GM12873 (cell line): Measurements from ENCODE around the gene NTNG2.

Source experiments
- CTCF ChIP-seq: IDR thresholded peaks from 2 replicates; pipeline ENCODE4 v1.5.1; 2012; ENCODE audit warnings: low read depth, mild to moderate bottlenecking, moderate library complexity, low read length, control low read depth; ENCODE audit not compliant: insufficient read depth; ENCODE audit errors: missing control alignments

NTNG2 gene

GRCh38 chr9:132243156-132244074, 81.6 kb downstream of the NTNG2 start:
- no peak for TF ChIP-seq CTCF

GRCh38 chr9:132244582-132245455, 83.0 kb downstream of the NTNG2 start:
- TF ChIP-seq CTCF: no peak

- no peak for TF ChIP-seq CTCF
Observed at GRCh38 chr9:132245465-132245864, 83.6 kb downstream of the NTNG2 start.

GRCh38 chr9:132247942-132248341, 86.1 kb downstream of the NTNG2 start:
- TF ChIP-seq CTCF: no peak

GRCh38 chr9:132249123-132249522, 87.3 kb downstream of the NTNG2 start:
- no peak for TF ChIP-seq CTCF

GRCh38 chr9:132249690-132250089, 87.8 kb downstream of the NTNG2 start:
- no peak for TF ChIP-seq CTCF

GRCh38 chr9:132250324-132251262, 88.7 kb downstream of the NTNG2 start:
- no peak for TF ChIP-seq CTCF
